Effector memory CD8-positive, alpha-beta T cell (primary cell): ENCODE measurements around the gene GYS1.

Experiments
- ATAC-seq: fragments of 150-1000 bp; cut with Tn5 transposase; replicated peaks from 2 replicates; pipeline ENCODE4 v1.10.0; 2021; ENCODE audit warnings: mild to moderate bottlenecking, moderate library complexity
- DNase-seq, 3 experiments: peaks; one replicate each; pipeline ENCODE4 v3.0.0; 2021
- H3K27ac Mint-ChIP-seq, 2 donors: one replicate each; pipeline ENCODE4 v1.8.0; 2022; ENCODE audit warnings: mild to moderate bottlenecking in 2 of 2, mixed read lengths in 2 of 2, moderate library complexity in 2 of 2
- H3K27me3 Mint-ChIP-seq, 2 donors: one replicate each; pipeline ENCODE4 v1.8.0; 2022; ENCODE audit warnings: mixed read lengths in 2 of 2
- H3K36me3 Mint-ChIP-seq: one replicate; pipeline ENCODE4 v1.8.0; 2022; ENCODE audit warnings: mild to moderate bottlenecking, moderate library complexity, mixed read lengths; ENCODE audit not compliant: insufficient read depth
- H3K4me1 Mint-ChIP-seq, 2 donors: one replicate each; pipeline ENCODE4 v1.8.0; 2022; ENCODE audit warnings: low read depth in 2 of 2, mixed read lengths in 2 of 2
- H3K4me3 Mint-ChIP-seq, 2 donors: one replicate each; pipeline ENCODE4 v1.8.0; 2022; ENCODE audit warnings: mild to moderate bottlenecking in 2 of 2, mixed read lengths in 2 of 2, moderate library complexity in 2 of 2
- H3K9me3 Mint-ChIP-seq, 2 donors: one replicate each; pipeline ENCODE4 v1.8.0; 2022; ENCODE audit warnings: mixed read lengths in 2 of 2

GYS1 gene

DNA sequence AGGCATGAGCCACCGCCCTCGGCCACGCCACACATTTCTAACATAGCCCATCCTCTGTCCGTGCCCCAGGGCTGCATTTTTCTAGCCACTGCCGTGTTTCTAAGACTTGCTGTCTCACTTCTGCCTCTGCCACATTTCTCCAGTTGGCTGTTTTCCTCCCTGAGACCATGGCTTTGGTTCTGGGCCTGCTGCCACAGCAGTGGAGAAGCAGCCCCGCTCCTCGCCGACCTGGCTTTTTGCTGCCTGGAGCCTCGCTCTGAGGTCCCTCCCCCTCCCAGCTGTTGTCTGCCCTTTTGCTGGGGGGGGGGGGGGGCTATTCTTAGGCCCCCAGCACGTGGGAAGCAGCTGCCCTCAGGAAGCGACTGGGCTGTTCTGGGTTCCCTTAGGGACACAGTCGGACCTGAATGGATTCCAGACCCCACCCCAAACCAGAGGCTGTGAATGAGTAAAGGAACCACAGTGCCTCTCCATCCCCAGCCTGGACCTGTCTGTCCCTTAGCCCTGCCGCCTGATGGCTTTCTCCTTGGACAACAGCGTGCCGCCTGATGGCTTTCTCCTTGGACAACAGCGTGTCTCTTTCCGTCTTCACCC, 3.3 kb downstream of the GYS1 start:
- peaks cover 19% of the 10 kb centered on the region for H3K36me3 Mint-ChIP-seq
- DNase-seq, result no peak
- ATAC-seq, result no peak
- H3K4me1 Mint-ChIP-seq, result peaks cover 25 to 31% of the 10 kb centered on the region in 2 donors
- H3K9me3 Mint-ChIP-seq, result no peaks in the 10 kb centered on the region
- H3K27ac Mint-ChIP-seq, result peak overlapping the region in 1 of 2 donors; percentile 96
- H3K4me3 Mint-ChIP-seq, result no peak overlapping the region
- H3K27me3 Mint-ChIP-seq, result no peaks in the 10 kb centered on the region

GRCh38 chr19:48988860-48989259, 4.2 kb downstream of the GYS1 start:
- ATAC-seq (no peak), DNase-seq (no peak)
- Mint-ChIP-seq H3K4me3 (no peak overlapping the region), H3K36me3 (peaks cover 18% of the 10 kb centered on the region), H3K27ac (no peak overlapping the region), H3K9me3 (no peaks in the 10 kb centered on the region), H3K27me3 (no peaks in the 10 kb centered on the region), H3K4me1 (peaks cover 19 to 26% of the 10 kb centered on the region in 2 donors)

- no peaks in the 10 kb centered on the region for H3K27me3 Mint-ChIP-seq
- H3K36me3 Mint-ChIP-seq, result peaks cover 12% of the 10 kb centered on the region
- H3K27ac Mint-ChIP-seq, result peak overlapping the region in 1 of 2 donors; percentile 9
Observed at GRCh38 chr19:48988286-48988685, 4.8 kb downstream of the GYS1 start.

GRCh38 chr19:48987323-48987722, 5.8 kb downstream of the GYS1 start:
- no peak for DNase-seq
- Mint-ChIP-seq H3K4me3 (no peak overlapping the region), H3K27ac (peak overlapping the region in 1 of 2 donors; percentile 9), H3K27me3 (no peaks in the 10 kb centered on the region), H3K9me3 (no peaks in the 10 kb centered on the region), H3K4me1 (peaks cover 9 to 15% of the 10 kb centered on the region in 2 donors), H3K36me3 (peaks cover 8% of the 10 kb centered on the region)
- ATAC-seq, result no peak

More at GRCh38 chr19:48988286-48988685, 4.8 kb downstream of the GYS1 start:
- no peak for DNase-seq
- no peak overlapping the region for H3K4me3 Mint-ChIP-seq
- no peaks in the 10 kb centered on the region for H3K9me3 Mint-ChIP-seq
- no peak for ATAC-seq
- peaks cover 16 to 23% of the 10 kb centered on the region in 2 donors for H3K4me1 Mint-ChIP-seq

DNA sequence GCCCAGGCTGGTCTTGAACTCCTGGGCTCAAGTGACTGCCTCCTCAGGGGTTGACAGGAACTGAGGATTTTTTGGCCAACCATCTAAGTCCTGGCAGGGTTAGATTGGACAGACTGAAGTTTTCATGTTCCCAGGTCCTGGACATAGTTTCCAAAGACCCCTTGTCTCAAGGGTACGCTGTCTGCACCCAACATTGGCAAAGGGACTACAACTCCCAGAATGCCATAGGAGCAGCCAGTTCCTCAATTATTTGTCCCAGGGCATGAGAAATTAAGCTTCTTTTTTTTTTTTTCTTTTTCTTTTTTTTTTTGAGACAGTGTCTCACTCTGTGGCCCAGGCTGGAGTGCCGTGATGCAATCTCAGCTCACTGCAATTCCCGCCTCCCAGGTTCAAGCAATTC, 6.9 kb downstream of the GYS1 start:
- H3K4me3 Mint-ChIP-seq, result no peak overlapping the region
- no peaks in the 10 kb centered on the region for H3K27me3 Mint-ChIP-seq
- peaks cover 4 to 8% of the 10 kb centered on the region in 2 donors for H3K4me1 Mint-ChIP-seq
- peaks cover 12% of the 10 kb centered on the region for H3K36me3 Mint-ChIP-seq
- DNase-seq, result no peak
- ATAC-seq, result no peak
- H3K9me3 Mint-ChIP-seq, result no peaks in the 10 kb centered on the region
- no peak overlapping the region for H3K27ac Mint-ChIP-seq

- Mint-ChIP-seq H3K27me3 (no peaks in the 10 kb centered on the region), H3K9me3 (no peaks in the 10 kb centered on the region), H3K4me1 (peaks cover 3 to 4% of the 10 kb centered on the region in 2 donors), H3K4me3 (no peak overlapping the region), H3K27ac (no peak overlapping the region), H3K36me3 (peaks cover 15% of the 10 kb centered on the region)
- no peak for ATAC-seq
- no peak for DNase-seq
Observed at GRCh38 chr19:48985711-48986110, 7.4 kb downstream of the GYS1 start.

- ATAC-seq (no peak), DNase-seq (no peak)
- Mint-ChIP-seq H3K9me3 (no peaks in the 10 kb centered on the region), H3K4me1 (no peaks in the 10 kb centered on the region), H3K27me3 (no peaks in the 10 kb centered on the region), H3K36me3 (peaks cover 19% of the 10 kb centered on the region), H3K27ac (peak overlapping the region in 1 of 2 donors; percentile 70), H3K4me3 (no peak overlapping the region)
Observed at GRCh38 chr19:48982280-48982679, 10.8 kb downstream of the GYS1 start.

GRCh38 chr19:48977061-48977460, 16.0 kb downstream of the GYS1 start:
- no peak overlapping the region for H3K4me3 Mint-ChIP-seq
- H3K27ac Mint-ChIP-seq, result no peak overlapping the region
- H3K27me3 Mint-ChIP-seq, result no peaks in the 10 kb centered on the region
- ATAC-seq (no peak), DNase-seq (no peak)
- H3K9me3 Mint-ChIP-seq, result no peaks in the 10 kb centered on the region
- no peaks in the 10 kb centered on the region for H3K4me1 Mint-ChIP-seq
- H3K36me3 Mint-ChIP-seq, result peaks cover 23% of the 10 kb centered on the region

DNA sequence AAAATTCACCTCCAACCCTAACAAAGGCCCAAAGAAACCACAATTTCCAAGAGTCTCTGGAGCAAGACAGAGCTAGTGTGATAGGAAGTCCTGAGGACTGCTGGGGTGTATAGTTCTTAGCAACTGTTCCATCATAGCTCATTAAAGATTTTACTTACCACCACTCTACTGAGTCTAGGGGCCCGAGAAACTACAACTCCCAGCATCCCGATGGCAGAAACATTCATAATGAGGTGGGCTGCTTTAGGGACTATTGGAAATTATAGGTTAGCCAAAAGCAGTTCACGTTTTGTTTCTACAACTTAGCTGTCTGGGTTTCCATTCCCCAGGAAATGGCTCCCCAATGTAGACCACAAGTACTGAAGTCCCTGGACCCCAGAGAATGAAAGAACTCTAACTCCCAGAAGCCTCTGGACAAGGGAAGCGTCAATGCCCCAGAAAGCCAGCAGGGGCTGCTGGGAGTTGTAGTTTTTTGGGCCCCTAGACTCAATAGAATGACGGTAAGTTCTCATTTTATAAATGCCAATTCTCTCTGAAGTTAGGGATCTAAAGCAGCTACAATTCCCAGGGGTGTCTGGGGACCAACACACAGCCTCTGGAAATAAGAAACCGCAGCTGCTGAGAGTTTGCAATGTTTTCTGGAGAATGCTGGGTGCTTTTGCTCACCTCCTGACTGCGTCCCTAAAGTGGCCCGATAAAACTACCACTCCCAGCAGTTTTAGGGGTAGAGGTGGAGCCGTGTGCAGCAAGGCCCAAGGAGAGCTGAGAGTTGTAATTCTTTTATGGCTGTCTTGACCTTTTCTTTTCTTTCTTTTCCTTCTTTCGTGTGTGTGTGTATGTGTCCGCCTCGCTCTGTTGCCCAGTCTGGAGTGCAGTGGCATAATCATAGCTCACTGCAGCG, 16.9 kb downstream of the GYS1 start:
- H3K9me3 Mint-ChIP-seq, result no peaks in the 10 kb centered on the region
- H3K27ac Mint-ChIP-seq, result no peak overlapping the region
- peaks cover 0 to 1% of the 10 kb centered on the region in 2 donors for H3K4me1 Mint-ChIP-seq
- peak; percentile 76 for ATAC-seq
- no peak overlapping the region for H3K4me3 Mint-ChIP-seq
- H3K36me3 Mint-ChIP-seq, result peaks cover 24% of the 10 kb centered on the region
- no peaks in the 10 kb centered on the region for H3K27me3 Mint-ChIP-seq
- peak in 1 of 3 experiments; percentile 31 for DNase-seq

DNA sequence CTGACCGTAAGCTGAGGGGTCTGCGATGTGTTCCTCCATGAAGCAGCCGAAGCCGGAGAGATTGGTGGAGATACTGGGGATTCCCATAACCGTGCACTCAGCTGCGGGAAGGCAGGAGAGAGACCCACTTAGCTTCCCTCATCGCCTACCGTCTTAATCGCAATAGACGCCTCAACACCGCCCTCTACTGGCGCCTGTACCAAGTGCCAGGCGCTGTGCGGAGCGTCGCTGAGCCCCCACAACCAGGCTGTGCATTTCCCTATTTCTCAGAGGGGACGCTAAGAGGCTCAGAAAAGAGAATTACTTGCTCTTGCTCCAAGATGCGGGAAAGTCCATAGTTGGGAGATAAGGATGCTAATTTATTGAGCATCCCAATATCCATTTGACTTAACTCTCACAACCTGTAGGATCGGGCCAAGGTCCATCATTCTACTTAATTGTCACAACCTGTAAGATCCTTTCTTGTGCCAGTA, 22.1 kb downstream of the GYS1 start:
- ATAC-seq (peak; percentile 86), DNase-seq (peak; percentile 79 to 82 (median 80))
- H3K27me3 Mint-ChIP-seq, result no peaks in the 10 kb centered on the region
- no peak overlapping the region for H3K4me3 Mint-ChIP-seq
- peaks cover 47% of the 10 kb centered on the region for H3K36me3 Mint-ChIP-seq
- no peak overlapping the region for H3K27ac Mint-ChIP-seq
- peaks cover 13 to 20% of the 10 kb centered on the region in 2 donors for H3K4me1 Mint-ChIP-seq
- no peaks in the 10 kb centered on the region for H3K9me3 Mint-ChIP-seq

GRCh38 chr19:48970139-48970766, 22.9 kb downstream of the GYS1 start:
- Mint-ChIP-seq H3K36me3 (peaks cover 55% of the 10 kb centered on the region), H3K4me1 (peaks cover 20 to 27% of the 10 kb centered on the region in 2 donors), H3K27ac (no peak overlapping the region), H3K4me3 (no peak overlapping the region), H3K27me3 (no peaks in the 10 kb centered on the region), H3K9me3 (no peaks in the 10 kb centered on the region)
- ATAC-seq, result no peak
- DNase-seq, result no peak

DNA sequence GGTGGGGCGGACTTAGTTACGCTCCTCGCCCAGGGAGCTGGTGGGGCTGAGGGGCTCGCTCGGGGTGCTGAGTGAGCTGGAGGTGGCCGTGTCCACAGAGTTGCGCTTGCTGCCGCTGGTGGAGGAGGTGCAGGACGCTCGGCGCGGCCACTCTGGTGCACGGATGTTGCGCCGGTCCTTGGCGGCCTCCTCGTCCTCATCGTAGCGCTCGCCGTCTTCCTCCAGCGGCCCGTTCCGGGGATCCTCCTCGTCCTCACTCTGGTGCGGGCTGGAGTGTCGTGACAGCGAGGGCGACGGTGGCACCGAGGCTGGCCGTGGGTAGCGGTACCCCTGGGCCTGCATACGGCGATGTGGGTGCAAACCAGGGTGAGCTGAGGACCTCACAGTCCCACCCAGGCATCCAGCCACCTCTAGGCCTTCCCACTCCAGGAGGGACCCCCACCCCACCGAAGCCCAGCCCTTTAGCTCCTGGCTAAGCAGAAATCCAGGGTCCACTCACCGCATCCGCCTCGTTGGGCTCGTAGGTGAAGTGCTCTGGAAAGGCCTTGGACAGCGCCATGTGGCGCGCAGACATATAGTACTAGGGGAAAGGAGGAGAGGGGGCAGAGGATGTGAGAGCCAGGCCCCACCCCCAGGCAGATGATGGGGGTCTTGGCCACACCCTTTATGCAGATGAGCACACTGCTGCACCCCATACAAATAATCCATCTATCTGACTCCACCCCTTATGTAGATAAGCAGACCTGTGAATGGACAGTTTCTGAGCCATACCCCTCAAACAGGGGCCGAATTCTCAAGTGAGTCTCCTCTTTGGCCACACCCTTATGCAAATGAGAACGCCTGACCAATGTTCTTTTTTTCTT, 23.6 kb downstream of the GYS1 start:
- peaks cover 28 to 34% of the 10 kb centered on the region in 2 donors for H3K4me1 Mint-ChIP-seq
- no peaks in the 10 kb centered on the region for H3K9me3 Mint-ChIP-seq
- peaks cover 61% of the 10 kb centered on the region for H3K36me3 Mint-ChIP-seq
- DNase-seq (no peak), ATAC-seq (no peak)
- H3K4me3 Mint-ChIP-seq, result no peak overlapping the region
- H3K27me3 Mint-ChIP-seq, result no peaks in the 10 kb centered on the region
- no peak overlapping the region for H3K27ac Mint-ChIP-seq

DNA sequence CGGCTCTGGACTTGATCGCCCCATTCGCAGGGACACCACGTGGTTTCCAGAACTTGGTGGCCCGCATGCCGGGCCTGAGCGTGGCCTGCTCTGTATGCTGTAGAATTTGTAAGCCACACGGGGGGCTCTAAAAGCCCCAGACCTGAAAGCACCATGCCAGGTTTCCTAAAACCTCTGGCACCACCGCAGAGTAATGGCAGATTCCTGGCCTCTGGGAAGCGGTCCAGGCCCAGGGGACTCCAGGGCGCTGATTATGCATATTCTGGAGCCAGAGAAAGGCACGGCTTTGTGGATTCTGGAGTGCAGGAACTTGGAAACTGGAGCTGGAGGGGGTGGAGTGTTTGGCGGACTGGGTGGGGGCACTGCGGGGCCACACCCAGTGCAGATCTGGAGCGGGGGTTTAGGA, 24.3 kb downstream of the GYS1 start:
- H3K9me3 Mint-ChIP-seq, result no peaks in the 10 kb centered on the region
- ATAC-seq (no peak), DNase-seq (no peak)
- peaks cover 34 to 41% of the 10 kb centered on the region in 2 donors for H3K4me1 Mint-ChIP-seq
- no peak overlapping the region for H3K27ac Mint-ChIP-seq
- peaks cover 64% of the 10 kb centered on the region for H3K36me3 Mint-ChIP-seq
- H3K27me3 Mint-ChIP-seq, result no peaks in the 10 kb centered on the region
- H3K4me3 Mint-ChIP-seq, result no peak overlapping the region
